Mesendoderm (in vitro differentiated cells): ENCODE results near the gene CDC42EP2.
A peak's percentile ranks its signal among the peaks of the same experiment; 100 is the strongest.

Experiments
- DNase-seq: peaks from one replicate; pipeline ENCODE4 v3.0.0; 2013
- H2AK5ac ChIP-seq: 2 replicates; pipeline ENCODE4 v1.6.1; 2013; ENCODE audit warnings: low read length, inconsistent platforms
- H2BK120ac ChIP-seq: 2 replicates; pipeline ENCODE4 v1.6.1; 2013; ENCODE audit warnings: low read depth, mild to moderate bottlenecking, low read length, moderate library complexity, mixed read lengths
- H2BK15ac ChIP-seq: replicated peaks from 2 replicates; pipeline ENCODE4 v1.6.1; 2013; ENCODE audit warnings: low read depth, mild to moderate bottlenecking, moderate library complexity
- H2BK5ac ChIP-seq: 2 replicates; pipeline ENCODE4 v1.6.1; 2013; ENCODE audit warnings: low read length, inconsistent platforms
- H3K18ac ChIP-seq: 2 replicates; pipeline ENCODE4 v1.6.1; 2013; ENCODE audit warnings: mild to moderate bottlenecking, low read length, mixed read lengths
- H3K23ac ChIP-seq: one replicate; pipeline ENCODE4 v1.6.1; 2013; ENCODE audit warnings: low read length
- H3K27ac ChIP-seq: 2 replicates; pipeline ENCODE4 v1.5.1; 2013; ENCODE audit warnings: low read depth, mild to moderate bottlenecking, inconsistent platforms, low read length, moderate library complexity
- H3K27me3 ChIP-seq: 2 replicates; pipeline ENCODE4 v1.6.1; 2013; ENCODE audit warnings: low read length, control low read depth, mild to moderate bottlenecking, inconsistent platforms; ENCODE audit not compliant: insufficient read depth, poor library complexity
- H3K36me3 ChIP-seq: 2 replicates; pipeline ENCODE4 v1.6.1; 2013; ENCODE audit warnings: low read length, inconsistent platforms; ENCODE audit not compliant: control insufficient read depth, insufficient read depth
- H3K4ac ChIP-seq: one replicate; pipeline ENCODE4 v1.6.1; 2013; ENCODE audit warnings: low read depth, mild to moderate bottlenecking, low read length, moderate library complexity
- H3K4me1 ChIP-seq: 2 replicates; pipeline ENCODE4 v1.6.1; 2013; ENCODE audit warnings: low read depth, low read length, inconsistent platforms; ENCODE audit not compliant: control insufficient read depth
- H3K4me2 ChIP-seq: 2 replicates; pipeline ENCODE4 v1.6.1; 2013; ENCODE audit warnings: low read length
- H3K4me3 ChIP-seq: 2 replicates; pipeline ENCODE4 v1.5.1; 2013; ENCODE audit warnings: mild to moderate bottlenecking, low read length
- H3K56ac ChIP-seq: one replicate; pipeline ENCODE4 v1.6.1; 2013; ENCODE audit warnings: low read length
- H3K79me1 ChIP-seq: 2 replicates; pipeline ENCODE4 v1.6.1; 2013; ENCODE audit warnings: low read length, inconsistent platforms
- H3K79me2 ChIP-seq: 2 replicates; pipeline ENCODE4 v1.6.1; 2013; ENCODE audit warnings: mild to moderate bottlenecking, low read length; ENCODE audit not compliant: control insufficient read depth, insufficient read depth
- H3K9ac ChIP-seq: 2 replicates; pipeline ENCODE4 v1.6.1; 2013; ENCODE audit warnings: low read length, inconsistent platforms
- H4K5ac ChIP-seq: one replicate; pipeline ENCODE4 v1.6.1; 2013; ENCODE audit warnings: low read length
- H4K8ac ChIP-seq: one replicate; pipeline ENCODE4 v1.6.1; 2013; ENCODE audit warnings: low read depth, mild to moderate bottlenecking, control low read depth, low read length, moderate library complexity
- WGBS: extraction: QIAGEN DNeasy Blood & Tissue Kit; methylation state at CpG from one replicate; pipeline ENCODE4 v1.1.7; 2013; ENCODE audit warnings: low lambda C conversion rate, missing lambda C conversion rate; ENCODE audit not compliant: insufficient coverage; ENCODE audit errors: extremely low coverage; 5-methylcytosine and 5-hydroxymethylcytosine counted together

CDC42EP2 gene

DNA sequence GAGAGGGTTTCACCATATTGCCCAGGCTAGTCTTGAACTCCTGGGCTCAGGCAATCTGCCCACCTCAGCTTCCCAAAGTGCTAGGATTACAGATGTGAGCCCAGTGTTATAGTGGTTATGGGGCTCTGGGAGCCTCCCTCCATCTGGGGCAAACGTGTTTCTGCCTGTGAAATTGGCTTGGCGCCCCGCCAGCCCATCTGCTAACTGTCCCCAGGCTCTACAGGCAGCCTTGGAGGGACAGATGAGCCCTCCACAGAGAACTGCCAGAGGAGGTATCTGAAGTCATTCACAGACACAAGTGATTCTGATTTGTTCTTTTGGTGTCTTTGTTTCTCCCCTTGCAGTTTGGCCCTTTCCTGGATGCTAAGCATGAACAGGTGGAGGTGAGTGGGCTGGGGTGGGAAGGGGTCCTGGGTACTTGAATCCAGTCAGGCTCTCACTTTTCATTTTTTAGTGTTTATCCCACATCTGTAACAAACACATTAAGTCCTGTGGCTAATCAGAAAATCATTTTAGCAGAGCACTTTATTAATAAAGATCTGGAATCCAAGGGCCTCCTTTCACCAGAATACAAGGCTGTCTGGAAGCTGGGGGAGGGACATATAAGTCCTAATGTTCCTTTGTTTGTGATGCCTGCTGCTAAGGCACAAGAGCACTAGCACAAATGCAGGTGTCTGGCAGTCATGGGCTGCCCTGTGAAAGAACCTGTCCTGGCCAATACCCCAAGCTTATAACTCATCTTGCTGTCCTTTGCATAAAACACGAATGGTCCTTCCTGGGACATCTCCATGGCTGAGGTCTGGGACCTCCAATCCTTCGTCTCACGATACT, 25.7 kb upstream of the CDC42EP2 start:
- Histone ChIP-seq H2AK5ac (no peak overlapping the region), H4K8ac (no peak overlapping the region), H3K4me3 (no peak overlapping the region), H2BK15ac (no peak overlapping the region), H4K5ac (no peak overlapping the region), H3K4ac (no peak overlapping the region), H3K18ac (no peak overlapping the region), H3K79me1 (no peaks in the 10 kb centered on the region), H3K27me3 (no peaks in the 10 kb centered on the region), H3K27ac (no peak overlapping the region), H3K23ac (no peak overlapping the region), H3K56ac (no peak overlapping the region), H3K79me2 (no peaks in the 10 kb centered on the region), H2BK5ac (no peak overlapping the region), H2BK120ac (no peak overlapping the region), H3K9ac (no peak overlapping the region), H3K36me3 (peaks cover 16% of the 10 kb centered on the region), H3K4me1 (no peaks in the 10 kb centered on the region), H3K4me2 (no peak overlapping the region)
- WGBS, result no CpG with 5 or more reads among the region's 6 CpGs
- DNase-seq, result no peak

GRCh38 chr11:65290448-65291165, 24.1 kb upstream of the CDC42EP2 start:
- H3K9ac ChIP-seq, result no peak overlapping the region
- H3K23ac ChIP-seq, result no peak overlapping the region
- H3K4me2 ChIP-seq, result no peak overlapping the region
- no peak overlapping the region for H2BK120ac ChIP-seq
- no peak overlapping the region for H4K5ac ChIP-seq
- no peak overlapping the region for H4K8ac ChIP-seq
- H3K56ac ChIP-seq, result no peak overlapping the region
- no peak overlapping the region for H3K4me3 ChIP-seq
- no peak overlapping the region for H3K4ac ChIP-seq
- no CpG with 5 or more reads among the region's 8 CpGs for WGBS
- no peak overlapping the region for H2BK15ac ChIP-seq
- peaks cover 26% of the 10 kb centered on the region for H3K36me3 ChIP-seq
- H3K27me3 ChIP-seq, result no peaks in the 10 kb centered on the region
- H3K18ac ChIP-seq, result no peak overlapping the region
- no peak overlapping the region for H2BK5ac ChIP-seq
- H2AK5ac ChIP-seq, result no peak overlapping the region
- H3K4me1 ChIP-seq, result no peaks in the 10 kb centered on the region
- no peak overlapping the region for H3K27ac ChIP-seq
- no peaks in the 10 kb centered on the region for H3K79me1 ChIP-seq
- H3K79me2 ChIP-seq, result no peaks in the 10 kb centered on the region
- DNase-seq, result no peak

GRCh38 chr11:65291613-65292012, 23.1 kb upstream of the CDC42EP2 start:
- H3K4ac ChIP-seq, result no peak overlapping the region
- peak overlapping the region; percentile 34 for H3K56ac ChIP-seq
- no CpG with 5 or more reads among the region's 5 CpGs for WGBS
- no peak overlapping the region for H3K18ac ChIP-seq
- H3K9ac ChIP-seq, result no peak overlapping the region
- peak overlapping the region; percentile 52 for H3K27ac ChIP-seq
- no peak overlapping the region for H2AK5ac ChIP-seq
- H3K79me1 ChIP-seq, result no peaks in the 10 kb centered on the region
- H4K5ac ChIP-seq, result no peak overlapping the region
- H3K79me2 ChIP-seq, result no peaks in the 10 kb centered on the region
- H3K36me3 ChIP-seq, result peaks cover 31% of the 10 kb centered on the region
- no peak overlapping the region for H2BK120ac ChIP-seq
- H2BK5ac ChIP-seq, result no peak overlapping the region
- peak; percentile 30 for DNase-seq
- H4K8ac ChIP-seq, result no peak overlapping the region
- no peak overlapping the region for H3K4me3 ChIP-seq
- no peak overlapping the region for H3K23ac ChIP-seq
- H3K4me2 ChIP-seq, result no peak overlapping the region
- H2BK15ac ChIP-seq, result no peak overlapping the region
- H3K4me1 ChIP-seq, result no peaks in the 10 kb centered on the region
- no peaks in the 10 kb centered on the region for H3K27me3 ChIP-seq

- no peak overlapping the region for H3K4me3 ChIP-seq
Observed at GRCh38 chr11:65292890-65293289, 21.8 kb upstream of the CDC42EP2 start.

DNA sequence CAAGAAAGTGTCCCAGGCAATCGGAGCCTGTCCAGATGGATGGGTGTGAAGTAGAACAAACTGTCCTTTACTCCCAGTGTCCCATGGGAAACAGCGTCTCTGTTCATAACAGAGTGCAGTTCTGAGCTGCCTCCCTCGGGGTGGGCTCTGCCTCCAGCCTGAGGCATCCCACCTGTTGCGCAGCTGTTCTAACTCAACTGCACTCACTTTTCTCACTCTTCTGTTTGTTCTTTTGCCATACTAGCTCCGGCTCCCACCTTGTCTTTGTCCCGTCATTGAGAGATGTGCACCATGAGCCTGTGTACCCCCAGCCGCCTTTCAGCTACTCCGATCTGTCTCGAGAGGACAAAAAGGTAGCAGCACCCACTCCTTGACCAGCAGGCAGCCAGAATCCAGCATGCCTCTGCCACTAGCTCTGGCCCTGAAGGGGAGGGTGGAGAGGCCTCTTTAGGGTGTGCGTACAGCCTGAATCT, 20.7 kb upstream of the CDC42EP2 start:
- Histone ChIP-seq H3K79me1 (no peaks in the 10 kb centered on the region), H3K4ac (no peak overlapping the region), H2BK5ac (no peak overlapping the region), H3K18ac (no peak overlapping the region), H3K4me1 (no peaks in the 10 kb centered on the region), H2BK120ac (no peak overlapping the region), H3K23ac (no peak overlapping the region), H3K4me2 (no peak overlapping the region), H3K4me3 (no peak overlapping the region), H3K9ac (no peak overlapping the region), H2AK5ac (no peak overlapping the region), H4K8ac (no peak overlapping the region), H4K5ac (no peak overlapping the region), H3K36me3 (peaks cover 26% of the 10 kb centered on the region), H3K79me2 (no peaks in the 10 kb centered on the region), H3K27me3 (no peaks in the 10 kb centered on the region), H2BK15ac (no peak overlapping the region), H3K56ac (no peak overlapping the region), H3K27ac (no peak overlapping the region)
- DNase-seq, result no peak
- no CpG with 5 or more reads among the region's 10 CpGs for WGBS

More at GRCh38 chr11:65292890-65293289, 21.8 kb upstream of the CDC42EP2 start:
- no peak overlapping the region for H2BK120ac ChIP-seq
- no peaks in the 10 kb centered on the region for H3K79me1 ChIP-seq
- H2AK5ac ChIP-seq, result no peak overlapping the region
- H3K27me3 ChIP-seq, result no peaks in the 10 kb centered on the region
- no peak overlapping the region for H3K56ac ChIP-seq
- H2BK15ac ChIP-seq, result no peak overlapping the region
- peaks cover 26% of the 10 kb centered on the region for H3K36me3 ChIP-seq
- no peak overlapping the region for H3K27ac ChIP-seq
- no peak overlapping the region for H3K18ac ChIP-seq
- no peak overlapping the region for H3K9ac ChIP-seq
- H3K4ac ChIP-seq, result no peak overlapping the region
- WGBS, result no CpG with 5 or more reads among the region's 5 CpGs
- no peak overlapping the region for H3K23ac ChIP-seq
- no peak overlapping the region for H3K4me2 ChIP-seq
- H2BK5ac ChIP-seq, result no peak overlapping the region
- DNase-seq, result no peak
- no peak overlapping the region for H4K8ac ChIP-seq
- no peaks in the 10 kb centered on the region for H3K4me1 ChIP-seq
- no peaks in the 10 kb centered on the region for H3K79me2 ChIP-seq
- H4K5ac ChIP-seq, result no peak overlapping the region
